A673 (cell line): ENCODE results near the gene CLPSL1. TPM values are rescaled to one million over a fixed set of nuclear protein-coding genes. Genes with fewer than 3 reads are reported as not detected.

ENCODE experiments used
- BruUV-seq: library from RNA; stranded (reverse); fragments of 400-500 nt; replicated peaks from 2 replicates; lab custom pipeline; 2021; lab: Mats Ljungman, UMichigan
- CTCF ChIA-PET: fragments of 300-600 bp; sonication (Branson Sonifier 250); formaldehyde crosslinking; loops from one replicate; lab custom pipeline; 2022; ENCODE audit warnings: antibody characterized with exemption; lab: Charles Lee
- POLR2A ChIA-PET: fragments of 300-600 bp; sonication (Branson Sonifier 250); formaldehyde crosslinking; loops from one replicate; lab custom pipeline; 2022; ENCODE audit warnings: antibody characterized with exemption; ENCODE audit not compliant: low non-redundant PET; lab: Charles Lee
- DNase-seq: peaks from one replicate; pipeline ENCODE4 v3.0.0-alpha.2; 2015; ENCODE audit warnings: low spot score
- H3K27ac ChIP-seq: fragments of 200-600 bp; sonication (generic); 2 replicates; pipeline ENCODE4 v1.5.1; 2016; ENCODE audit warnings: mixed run types, low read depth, mild to moderate bottlenecking, mixed read lengths, antibody characterized with exemption, low read length; ENCODE audit not compliant: poor library complexity, severe bottlenecking
- H3K27me3 ChIP-seq: fragments of 200-600 bp; sonication (generic); replicated peaks from 2 replicates; pipeline ENCODE4 v1.6.1; 2017; ENCODE audit warnings: mixed run types, low read depth, mild to moderate bottlenecking, mixed read lengths, antibody characterized with exemption, low read length; ENCODE audit not compliant: insufficient read depth, poor library complexity
- H3K36me3 ChIP-seq: fragments of 200-600 bp; sonication (generic); 2 replicates; pipeline ENCODE4 v1.6.1; 2016; ENCODE audit warnings: mixed run types, mild to moderate bottlenecking, mixed read lengths, antibody characterized with exemption, low read length; ENCODE audit not compliant: insufficient read depth, poor library complexity, severe bottlenecking
- H3K4me1 ChIP-seq: fragments of 200-600 bp; sonication (generic); 2 replicates; pipeline ENCODE4 v1.6.1; 2017; ENCODE audit warnings: mixed run types, mild to moderate bottlenecking, mixed read lengths, antibody characterized with exemption, low read length; ENCODE audit not compliant: insufficient read depth, poor library complexity, severe bottlenecking
- H3K4me3 ChIP-seq: fragments of 200-600 bp; sonication (generic); 2 replicates; pipeline ENCODE4 v1.5.1; 2016; ENCODE audit warnings: low read depth, mixed run types, mild to moderate bottlenecking, mixed read lengths, low read length; ENCODE audit not compliant: poor library complexity, severe bottlenecking
- H3K9me3 ChIP-seq: fragments of 200-600 bp; sonication (generic); 2 replicates; pipeline ENCODE4 v1.6.1; 2016; ENCODE audit warnings: mixed run types, low read depth, mild to moderate bottlenecking, mixed read lengths, antibody characterized with exemption, low read length; ENCODE audit not compliant: poor library complexity, severe bottlenecking
- EZH2 ChIP-seq: fragments of 200-600 bp; sonication (generic); IDR thresholded peaks from 2 replicates; pipeline ENCODE4 v1.6.1; 2017; ENCODE audit warnings: borderline replicate concordance, low read depth, mild to moderate bottlenecking, mixed read lengths, antibody characterized with exemption, low read length; ENCODE audit not compliant: poor library complexity, severe bottlenecking
- intact Hi-C: fragments of 100-400 bp; cut with micrococcal nuclease; formaldehyde crosslinking; loops from one replicate; pipeline ENCODE4 v1.10.0; 2022; ENCODE audit not compliant: unreplicated experiment
- total RNA-seq: library from RNA; stranded (reverse); gene quantifications from 2 replicates; pipeline ENCODE4 v1.2.3, GENCODE V29; 2021
- TF ChIP-seq, protein P1 (sequence below): fragments of 300-800, 200-600 bp; sonication (generic); conservative IDR thresholded peaks from 2 replicates; pipeline ENCODE4 v1.5.1; 2017; ENCODE audit warnings: low read depth, mild to moderate bottlenecking, antibody characterized with exemption, low read length, moderate library complexity, mixed read lengths

The CLPSL1 gene
- total RNA-seq, 1 experiment from 2014 or later = not detected

DNA sequence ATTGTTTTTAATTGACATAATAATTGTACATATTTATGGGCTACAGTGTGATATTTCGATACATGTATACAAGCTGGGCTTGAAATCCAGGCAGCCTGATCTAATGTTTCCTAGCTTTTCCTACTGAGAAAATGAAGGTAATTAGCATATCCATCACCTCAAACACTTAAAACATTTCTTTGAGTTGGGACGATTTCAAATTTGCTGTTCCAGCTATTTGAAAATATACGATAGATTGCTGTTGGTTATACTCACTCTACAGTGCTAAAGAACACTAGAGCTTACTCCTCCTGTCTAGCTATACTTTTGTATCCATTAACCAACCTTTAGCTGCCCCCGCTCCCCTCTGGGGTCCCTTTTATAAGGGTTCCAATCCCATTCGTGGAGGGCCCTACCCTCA is 29.0 kb downstream of the CLPSL1 start:
- intact Hi-C loops = no loop called here
- CTCF ChIA-PET = no interaction called here
- TF ChIP-seq EZH2 = no peak
- TF ChIP-seq, protein P1, sequence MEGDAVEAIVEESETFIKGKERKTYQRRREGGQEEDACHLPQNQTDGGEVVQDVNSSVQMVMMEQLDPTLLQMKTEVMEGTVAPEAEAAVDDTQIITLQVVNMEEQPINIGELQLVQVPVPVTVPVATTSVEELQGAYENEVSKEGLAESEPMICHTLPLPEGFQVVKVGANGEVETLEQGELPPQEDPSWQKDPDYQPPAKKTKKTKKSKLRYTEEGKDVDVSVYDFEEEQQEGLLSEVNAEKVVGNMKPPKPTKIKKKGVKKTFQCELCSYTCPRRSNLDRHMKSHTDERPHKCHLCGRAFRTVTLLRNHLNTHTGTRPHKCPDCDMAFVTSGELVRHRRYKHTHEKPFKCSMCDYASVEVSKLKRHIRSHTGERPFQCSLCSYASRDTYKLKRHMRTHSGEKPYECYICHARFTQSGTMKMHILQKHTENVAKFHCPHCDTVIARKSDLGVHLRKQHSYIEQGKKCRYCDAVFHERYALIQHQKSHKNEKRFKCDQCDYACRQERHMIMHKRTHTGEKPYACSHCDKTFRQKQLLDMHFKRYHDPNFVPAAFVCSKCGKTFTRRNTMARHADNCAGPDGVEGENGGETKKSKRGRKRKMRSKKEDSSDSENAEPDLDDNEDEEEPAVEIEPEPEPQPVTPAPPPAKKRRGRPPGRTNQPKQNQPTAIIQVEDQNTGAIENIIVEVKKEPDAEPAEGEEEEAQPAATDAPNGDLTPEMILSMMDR = no peak

DNA sequence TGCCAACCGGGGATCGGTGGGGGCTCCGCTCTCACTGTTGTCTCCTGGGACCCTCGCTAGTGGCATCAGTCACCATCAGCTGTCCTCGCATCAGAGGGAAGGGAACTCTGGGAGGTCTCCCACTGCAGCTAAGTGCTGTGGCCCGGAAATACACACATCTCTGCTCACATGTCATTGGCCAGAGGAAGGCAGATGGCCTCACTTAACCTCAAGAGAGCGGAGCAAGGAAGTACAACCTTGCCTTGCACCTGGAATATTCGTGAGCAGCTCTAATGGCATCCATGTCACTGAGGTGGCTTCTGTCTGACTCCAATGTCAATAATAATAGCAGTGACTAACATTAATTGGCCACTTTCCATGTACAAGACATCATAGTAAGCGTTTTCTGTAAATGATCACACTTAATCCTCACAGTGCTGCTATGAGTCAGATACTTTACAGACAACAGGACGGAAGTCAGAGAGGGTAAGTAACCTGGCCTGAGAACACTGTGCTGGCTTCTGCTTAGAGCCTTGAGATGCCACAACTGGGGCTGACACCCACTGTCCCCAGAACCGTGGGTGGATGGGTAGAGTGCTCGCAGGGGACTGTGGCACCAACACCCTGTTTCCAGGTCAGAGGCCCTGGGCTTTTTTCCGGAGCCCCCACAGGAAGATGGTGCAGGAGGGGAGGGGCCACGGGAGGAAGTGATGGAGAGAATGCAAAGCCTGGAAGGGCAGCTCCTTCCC is 30.3 kb downstream of the CLPSL1 start:
- ChIA-PET POLR2A (interaction anchor here (0.7 kb wide), 1 partner anchor 41 kb away, joined by 3 read pairs; no protein-coding TSS in a partner anchor), CTCF (no interaction called here)
- Histone ChIP-seq H3K4me3 (no peak overlapping the region), H3K27me3 (no peaks in the 10 kb centered on the region), H3K36me3 (no peaks in the 10 kb centered on the region), H3K4me1 (peaks cover 9% of the 10 kb centered on the region), H3K27ac (no peak overlapping the region), H3K9me3 (no peaks in the 10 kb centered on the region)
- peak; percentile 59 for DNase-seq
- intact Hi-C loops = no loop called here
- no TSS peak for BruUV-seq
- TF ChIP-seq EZH2 = no peak
- TF ChIP-seq, protein P1 = no peak

More for the DNA sequence above, 29.0 kb downstream of the CLPSL1 start:
- no peak for DNase-seq
- BruUV-seq = no TSS peak
- no peaks in the 10 kb centered on the region for H3K9me3 ChIP-seq
- no peak overlapping the region for H3K27ac ChIP-seq
- H3K4me3 ChIP-seq = no peak overlapping the region
- no peaks in the 10 kb centered on the region for H3K36me3 ChIP-seq
- no peaks in the 10 kb centered on the region for H3K27me3 ChIP-seq
- POLR2A ChIA-PET = no interaction called here
- H3K4me1 ChIP-seq = peaks cover 9% of the 10 kb centered on the region

DNA sequence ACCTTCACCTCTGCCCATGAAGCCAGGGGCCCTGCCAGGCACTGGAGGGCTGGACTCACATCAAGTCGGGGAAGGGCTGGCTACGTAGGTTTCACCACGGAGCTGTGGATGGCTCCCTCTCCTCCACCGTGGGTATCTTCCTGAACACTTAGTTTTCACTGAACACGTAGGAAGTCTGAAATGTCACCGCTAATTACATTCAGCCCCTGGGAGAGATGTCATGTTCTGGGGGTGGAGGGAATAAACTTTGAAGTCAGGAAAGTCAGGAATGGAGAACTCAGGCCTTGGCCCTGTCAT is 30.8 kb downstream of the CLPSL1 start:
- CTCF ChIA-PET = no interaction called here

More for the DNA sequence above, 30.8 kb downstream of the CLPSL1 start:
- DNase-seq = no peak
- no TSS peak for BruUV-seq
- Histone ChIP-seq H3K27ac (no peak overlapping the region), H3K4me1 (peaks cover 9% of the 10 kb centered on the region), H3K36me3 (no peaks in the 10 kb centered on the region), H3K9me3 (no peaks in the 10 kb centered on the region), H3K27me3 (no peaks in the 10 kb centered on the region), H3K4me3 (no peak overlapping the region)
- TF ChIP-seq, protein P1 = no peak
- TF ChIP-seq EZH2 = no peak
- intact Hi-C loops = no loop called here
- POLR2A ChIA-PET = no interaction called here
